Stimulated activated CD8-positive, alpha-beta memory T cell treated with anti-CD3 and anti-CD28 coated beads, Interleukin-7, amount 100 ng/mL, for 4 hours (primary cell): ENCODE data around the gene SPINK1.
A peak's percentile ranks its signal among the peaks of the same experiment; 100 is the strongest.
"Not testable (repeated sequence)": the region's sequence is repeated elsewhere in the genome, so short reads cannot be mapped to it uniquely, and the experiment has no call there.

Experiments
- DNase-seq, 2 donors: peaks; one replicate each; pipeline ENCODE4 v3.0.0-alpha.2; 2020; ENCODE audit warnings: low read depth in 2 of 2

The SPINK1 gene

DNA sequence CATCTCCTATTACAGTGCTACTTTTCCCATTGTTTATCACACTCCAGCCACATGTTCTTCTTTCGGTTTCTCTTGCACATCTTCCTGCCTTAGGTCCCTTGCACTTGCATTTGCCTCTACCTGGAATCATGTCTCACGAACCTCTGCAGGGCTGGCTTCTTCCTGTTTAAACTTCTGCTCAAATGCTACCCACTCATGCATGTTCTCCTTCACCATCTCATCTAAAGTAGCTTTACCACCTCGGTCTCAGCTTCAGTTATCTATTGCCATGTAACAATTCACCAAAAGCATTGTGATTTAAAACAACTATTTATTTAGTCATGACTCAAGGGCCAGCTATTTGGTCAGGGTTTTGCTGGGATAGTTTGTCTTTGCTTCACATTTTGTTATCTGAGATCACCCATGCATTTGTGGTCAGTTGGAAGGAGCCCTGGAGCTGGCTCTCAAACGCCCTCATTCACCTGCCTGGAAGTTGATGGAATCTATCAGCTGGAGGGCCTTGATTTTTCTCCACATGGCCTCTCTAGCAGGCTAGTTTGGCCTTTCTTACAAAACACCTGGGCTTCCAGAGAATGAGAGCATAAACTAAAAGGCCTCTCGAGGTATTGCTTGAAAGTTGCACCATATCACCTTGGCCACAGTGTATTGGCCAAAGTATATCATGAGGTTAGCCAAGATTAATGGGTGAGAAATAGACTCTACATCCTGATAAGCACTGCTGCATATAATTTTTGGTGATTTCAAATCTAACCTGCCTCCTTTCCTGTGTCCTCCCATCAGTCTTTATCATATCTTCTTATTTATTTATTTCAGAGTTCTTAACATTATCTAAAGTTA is 21.4 kb downstream of the SPINK1 start:
- DNase-seq = no peak

DNA sequence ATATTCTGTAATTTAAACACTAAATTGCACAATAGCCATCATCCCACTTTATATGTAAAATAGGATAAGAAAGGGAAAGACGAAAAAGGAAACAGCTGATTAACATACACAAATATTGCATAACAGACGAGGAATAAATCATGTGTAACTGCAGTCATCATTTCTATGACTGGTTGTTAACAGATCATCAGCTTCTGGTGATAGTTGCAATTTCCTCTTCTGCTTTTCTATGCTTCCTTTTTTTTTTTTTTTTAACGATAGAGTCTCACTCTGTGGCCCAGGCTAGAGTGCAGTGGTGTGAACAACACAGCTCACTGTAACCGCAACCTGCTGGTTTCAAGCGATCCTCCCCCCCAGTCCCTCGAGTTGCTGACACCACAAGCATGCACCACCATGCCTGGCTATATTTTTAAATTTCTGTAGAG is 26.4 kb downstream of the SPINK1 start:
- peak; percentile 24 to 36 for DNase-seq

DNA sequence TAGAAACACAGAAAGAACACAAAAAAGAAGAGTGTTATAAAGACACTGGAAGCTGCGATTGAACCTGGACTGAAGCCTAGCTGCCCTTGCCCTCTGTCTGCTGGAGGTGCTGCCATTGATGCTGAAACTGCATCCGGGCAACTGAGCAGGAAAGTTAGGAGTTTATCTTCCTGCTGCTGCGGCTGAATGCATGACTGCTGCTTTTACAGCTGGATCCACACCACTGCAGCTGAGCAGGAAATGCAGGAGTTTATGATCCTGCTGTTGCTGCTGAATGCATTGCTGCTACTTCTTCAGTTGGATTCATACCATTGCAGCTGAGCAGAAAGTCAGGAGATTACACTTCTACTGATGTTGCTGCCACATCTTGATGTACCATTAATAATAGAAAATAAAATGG is 27.1 kb downstream of the SPINK1 start:
- DNase-seq = no peak

DNA sequence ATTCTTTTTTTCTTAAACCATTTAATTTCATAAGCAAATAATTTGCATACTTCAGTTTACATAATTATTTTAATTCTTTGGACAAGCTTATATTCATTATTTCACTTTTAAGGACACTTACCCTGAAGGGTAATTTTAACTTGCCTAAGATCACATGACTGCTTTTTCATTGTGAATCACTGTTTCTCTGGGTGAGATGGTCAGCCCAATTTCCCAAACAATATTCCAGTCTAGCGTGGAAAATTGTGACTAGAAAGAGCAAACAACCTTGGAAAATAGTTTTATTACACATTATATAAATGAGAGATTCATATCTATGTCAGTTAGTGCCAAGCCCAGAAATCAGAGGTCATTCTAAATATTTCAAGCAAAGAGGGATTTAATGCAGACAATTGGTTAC is 27.5 kb downstream of the SPINK1 start:
- no peak for DNase-seq

DNA sequence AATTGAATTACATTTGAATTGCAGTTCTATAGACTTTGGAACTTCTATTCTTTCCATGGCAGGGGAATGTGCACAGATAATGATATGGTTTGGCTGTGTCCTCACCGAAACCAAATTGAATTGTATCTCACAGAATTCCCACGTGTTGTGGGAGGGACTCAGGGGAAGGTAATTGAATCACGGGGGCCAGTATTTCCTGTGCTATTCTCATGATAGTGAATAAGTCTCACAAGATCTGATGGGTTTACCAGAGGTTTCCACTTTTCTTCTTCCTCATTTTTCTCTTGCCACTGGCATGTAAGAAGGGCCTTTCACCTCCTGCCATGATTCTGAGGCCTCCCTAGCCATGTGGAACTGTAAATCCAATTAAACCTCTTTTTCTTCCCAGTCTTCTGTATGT is 28.3 kb downstream of the SPINK1 start:
- DNase-seq = not testable (repeated sequence)

DNA sequence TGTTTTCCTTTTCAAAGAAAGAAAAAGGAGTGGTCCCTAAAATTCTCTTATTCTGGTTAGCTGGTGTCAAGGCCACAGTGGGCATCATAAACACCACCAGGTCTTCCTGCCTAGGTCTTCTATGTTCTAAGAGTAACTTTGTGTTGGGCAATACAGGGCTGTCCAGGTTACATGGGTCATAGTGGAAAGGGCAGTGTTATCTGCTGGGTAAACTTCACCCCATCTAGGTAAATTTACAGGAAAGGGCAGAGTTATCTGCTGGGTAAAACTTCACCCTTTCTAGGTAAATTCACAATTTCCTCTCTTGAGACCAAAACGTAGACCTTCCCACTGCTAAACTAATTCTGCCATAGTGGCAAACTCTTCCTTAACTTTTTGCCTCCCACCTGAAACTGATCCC is 30.0 kb downstream of the SPINK1 start:
- DNase-seq = no peak

DNA sequence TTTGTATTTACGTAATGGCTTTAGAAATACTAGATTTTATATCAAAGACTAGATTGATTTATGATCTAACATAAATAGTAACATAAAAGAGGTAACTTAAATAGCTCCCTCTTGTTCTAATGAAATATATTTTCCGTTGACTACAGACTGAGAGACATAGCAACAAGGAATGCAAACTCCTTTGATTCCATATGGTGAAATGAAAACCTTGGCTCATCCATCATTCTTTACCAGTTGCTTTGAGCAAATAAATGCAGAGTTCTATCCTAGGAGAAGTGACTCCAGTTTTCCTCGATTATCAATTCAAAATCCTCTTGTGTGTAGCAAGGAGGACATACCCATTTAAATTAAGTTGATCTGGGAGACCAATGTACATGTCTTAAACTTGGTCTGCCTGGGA is 31.0 kb downstream of the SPINK1 start:
- no peak for DNase-seq

DNA sequence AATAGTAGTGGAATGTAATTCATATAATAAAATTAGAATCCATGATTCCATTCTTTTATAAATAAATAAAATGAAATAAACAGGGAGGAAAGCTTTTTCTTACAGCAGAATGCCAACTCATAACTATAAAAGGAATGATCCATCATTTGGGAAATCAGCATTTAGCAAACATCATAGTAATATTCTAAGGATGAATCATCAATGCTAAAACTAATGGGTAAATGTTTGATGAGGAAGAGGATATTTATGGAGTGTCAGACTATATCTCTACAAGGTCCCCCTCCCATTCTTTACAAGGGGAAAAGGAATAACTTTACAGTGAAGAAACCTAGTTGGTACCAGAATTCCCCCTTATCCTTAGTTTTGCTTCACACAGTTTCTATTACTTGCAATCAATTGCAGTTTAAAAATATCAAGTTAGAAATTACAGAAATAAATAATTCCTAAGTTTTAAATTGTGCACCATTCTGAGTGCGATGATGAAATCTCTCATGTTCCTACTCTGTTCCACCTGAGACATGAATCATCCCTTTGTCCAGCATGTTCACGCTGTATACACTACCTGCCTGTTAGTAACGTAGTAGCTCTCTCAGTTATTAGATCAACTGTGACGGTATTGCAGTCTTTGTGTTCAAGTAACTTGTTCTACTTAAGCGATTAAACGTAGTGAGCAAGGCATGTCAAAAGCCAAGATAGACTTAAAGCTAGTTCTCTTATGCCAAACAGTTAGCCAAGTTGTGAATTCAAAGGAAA is 34.7 kb downstream of the SPINK1 start:
- DNase-seq = no peak

DNA sequence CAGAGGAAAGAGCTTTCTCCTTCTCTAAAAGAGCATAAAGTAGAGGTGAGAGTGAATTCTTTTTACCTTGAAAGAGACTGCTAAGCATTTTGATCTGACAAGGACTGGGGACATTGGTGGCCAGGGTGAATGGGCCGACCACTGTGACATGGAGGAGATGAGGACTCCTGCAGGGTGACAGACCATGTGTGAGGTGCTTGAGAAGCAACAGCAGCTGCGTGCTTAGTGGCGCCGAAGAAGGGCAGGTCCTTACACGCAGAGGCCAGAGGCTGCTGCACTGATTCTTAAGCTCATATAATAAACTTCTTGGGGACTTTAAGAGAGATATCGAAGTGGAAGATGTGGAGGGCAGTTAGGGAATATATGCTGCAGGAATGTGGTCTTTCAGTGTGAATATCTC is 40.3 kb downstream of the SPINK1 start:
- DNase-seq = no peak

DNA sequence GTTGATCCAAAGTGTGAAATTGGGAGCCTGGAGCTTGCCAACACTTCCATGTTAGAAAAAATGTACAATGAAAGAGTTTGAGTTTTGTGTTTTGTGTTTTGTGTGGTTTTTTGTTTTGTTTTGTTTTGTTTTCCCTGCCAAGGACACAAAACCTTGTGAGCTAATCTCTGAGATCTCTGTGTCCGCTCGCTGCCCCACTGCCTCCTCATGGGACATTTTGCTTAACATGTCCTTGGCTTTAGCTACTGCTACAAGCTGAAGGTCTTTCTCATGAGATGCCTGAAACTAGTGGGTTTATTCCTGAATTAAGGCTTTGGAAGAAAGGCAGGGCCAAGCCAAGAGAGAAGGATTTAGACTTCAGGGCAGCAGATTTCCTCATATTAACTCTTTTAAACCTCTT is 41.7 kb downstream of the SPINK1 start:
- no peak for DNase-seq

DNA sequence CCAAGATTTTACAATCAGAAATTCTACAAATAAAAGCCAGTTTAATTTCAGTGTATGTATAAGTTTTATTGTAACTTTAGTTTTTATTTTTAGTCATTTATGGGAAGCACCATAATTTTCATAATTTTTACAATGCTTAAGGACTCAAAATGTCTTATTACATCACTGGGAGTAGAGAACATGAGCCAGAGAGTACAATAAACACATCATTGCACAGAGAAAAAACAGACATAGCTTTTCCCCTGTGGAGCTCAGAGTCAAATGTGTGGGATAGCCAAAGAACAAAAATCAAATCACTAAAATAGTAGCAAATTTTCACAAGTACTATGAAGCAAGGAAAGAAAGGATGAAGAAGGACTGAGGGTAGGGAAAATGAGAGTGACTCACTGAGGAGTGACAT is 43.4 kb downstream of the SPINK1 start:
- DNase-seq = no peak

DNA sequence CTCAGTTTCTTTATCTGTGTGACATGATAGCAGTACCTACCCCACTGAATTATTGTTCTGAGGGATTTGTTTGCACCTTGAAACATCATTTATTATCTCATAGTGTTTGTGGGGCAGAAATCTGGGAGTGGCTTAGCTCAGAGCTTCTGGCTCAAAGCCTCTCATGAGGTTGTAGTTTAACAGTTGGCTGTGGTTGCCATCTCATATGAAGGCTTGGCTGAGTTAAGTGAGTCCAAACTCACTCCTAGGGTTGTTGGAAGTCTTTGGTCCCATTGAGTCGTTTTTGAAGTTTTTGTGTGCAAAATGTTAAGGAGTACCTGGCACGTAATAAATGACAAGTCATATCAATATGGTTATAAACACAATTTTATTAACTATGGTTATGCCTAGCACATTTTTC is 45.3 kb downstream of the SPINK1 start:
- no peak for DNase-seq

DNA sequence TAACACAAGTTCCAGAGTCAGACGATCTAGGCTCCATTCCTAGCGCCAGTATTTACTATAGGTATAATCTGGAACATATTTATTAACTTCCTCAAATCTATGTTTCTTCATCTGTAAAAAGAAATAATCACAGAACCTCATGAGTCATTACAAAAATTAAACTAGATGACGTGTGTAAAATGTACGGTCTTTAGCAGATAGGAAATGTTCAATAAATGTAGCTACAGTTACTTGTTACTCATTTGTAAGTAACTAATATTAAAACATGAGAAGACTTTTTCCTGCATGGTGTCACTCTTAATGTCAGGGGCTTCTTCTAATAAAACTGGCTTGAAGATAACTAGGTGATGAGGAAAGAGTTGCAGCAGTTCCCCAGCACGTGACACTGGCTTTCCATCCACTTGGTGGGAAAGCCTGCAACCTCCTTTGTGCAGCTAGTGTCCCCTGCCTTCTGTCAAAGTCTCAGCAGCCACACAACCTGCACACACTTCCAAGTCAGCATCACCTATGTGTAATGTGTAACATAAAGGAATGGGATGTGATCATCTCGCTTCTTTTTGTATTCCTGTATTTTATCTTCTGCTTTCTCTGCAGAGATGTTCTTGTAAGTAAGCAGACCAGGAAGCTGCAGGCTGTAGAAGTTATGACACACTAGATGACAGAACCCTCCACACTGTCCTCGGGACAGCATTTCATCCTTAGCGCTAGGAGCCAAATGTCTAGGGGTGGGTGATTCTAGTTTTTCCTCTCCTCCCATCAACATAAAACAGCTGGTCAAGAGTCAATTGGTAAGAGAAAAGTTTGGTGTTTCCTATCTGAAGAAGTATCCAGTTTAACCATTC is 47.1 kb downstream of the SPINK1 start:
- no peak for DNase-seq

DNA sequence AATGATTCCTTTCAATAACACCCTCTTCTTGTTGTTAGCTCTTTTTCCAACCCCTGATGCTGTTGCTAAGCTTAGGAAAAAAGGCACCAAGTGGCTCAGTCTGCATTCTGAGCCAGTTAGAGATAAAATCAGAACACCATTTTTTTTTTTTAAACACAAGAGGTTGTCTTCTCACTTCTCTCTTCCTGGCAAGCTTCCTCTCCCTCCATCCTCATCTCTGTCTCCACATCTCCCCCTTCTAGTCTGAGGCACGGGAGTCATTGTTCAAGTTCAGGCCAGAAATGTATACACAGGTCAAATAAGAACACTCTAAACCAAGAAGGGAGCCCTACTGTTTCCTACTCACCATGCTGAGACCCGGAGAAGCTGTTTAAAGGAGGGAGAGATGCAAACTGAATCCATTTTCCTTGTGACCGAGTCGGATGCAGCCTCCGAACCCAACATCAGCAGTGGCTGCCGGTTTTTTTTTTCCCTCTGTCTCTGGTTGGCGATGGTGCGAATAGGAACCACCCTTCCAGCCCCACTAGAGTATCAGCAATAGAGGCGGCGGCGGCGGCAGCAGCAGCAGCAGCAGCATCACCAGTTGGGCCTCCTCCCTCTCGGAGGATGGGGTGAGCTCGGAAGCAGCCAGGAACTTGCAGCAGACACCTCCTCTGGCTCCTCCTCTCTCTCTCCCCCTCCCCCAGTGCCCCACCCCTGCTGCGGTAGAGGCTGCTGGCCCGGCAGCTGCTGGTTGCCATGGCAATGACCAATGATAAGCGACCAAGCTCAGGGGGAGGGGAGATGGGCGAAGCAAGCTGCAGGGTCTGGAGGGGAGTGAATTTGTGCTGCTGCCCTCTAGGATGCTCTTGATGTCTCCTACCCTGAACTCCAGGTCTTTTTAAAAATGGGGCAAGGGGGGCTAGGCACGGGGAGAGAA is 49.1 kb downstream of the SPINK1 start, which contains the start of gene JAKMIP2:
Gene JAKMIP2 (minus strand): TSS at position 619 of the 919 bp plus-strand sequence. CDS start 110,922 bp downstream, outside the sequence.
- DNase-seq = peak; percentile 73 to 83

DNA sequence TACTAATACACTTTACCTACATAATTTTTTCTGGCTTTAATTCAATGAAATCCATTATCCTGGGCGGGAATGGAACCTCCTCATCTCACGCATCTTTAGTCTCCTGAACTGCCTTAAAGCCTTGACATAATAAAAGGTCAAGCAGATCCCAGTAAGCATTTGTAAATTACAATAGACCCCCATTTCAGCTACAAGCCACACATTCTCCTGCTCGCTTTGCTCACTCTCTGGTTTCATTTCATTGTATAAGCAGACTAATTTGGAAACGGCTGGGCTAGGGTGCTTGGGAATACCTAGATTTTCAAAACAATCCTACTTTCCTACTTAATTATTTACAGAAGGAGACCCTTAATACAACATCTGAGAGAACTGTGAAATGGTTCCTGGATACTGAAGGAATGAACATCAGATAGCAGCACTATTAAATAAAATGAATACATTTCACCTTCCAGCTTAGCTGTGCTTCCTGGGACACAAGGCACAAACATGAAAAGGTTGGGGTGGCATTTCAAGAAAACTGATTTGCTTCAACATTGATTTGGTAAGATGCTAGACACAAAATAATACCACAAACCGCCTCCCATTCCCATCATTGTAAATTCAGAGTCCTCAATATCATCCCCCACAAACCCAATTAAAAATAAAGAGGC is 50.4 kb downstream of the SPINK1 start:
- DNase-seq = no peak

DNA sequence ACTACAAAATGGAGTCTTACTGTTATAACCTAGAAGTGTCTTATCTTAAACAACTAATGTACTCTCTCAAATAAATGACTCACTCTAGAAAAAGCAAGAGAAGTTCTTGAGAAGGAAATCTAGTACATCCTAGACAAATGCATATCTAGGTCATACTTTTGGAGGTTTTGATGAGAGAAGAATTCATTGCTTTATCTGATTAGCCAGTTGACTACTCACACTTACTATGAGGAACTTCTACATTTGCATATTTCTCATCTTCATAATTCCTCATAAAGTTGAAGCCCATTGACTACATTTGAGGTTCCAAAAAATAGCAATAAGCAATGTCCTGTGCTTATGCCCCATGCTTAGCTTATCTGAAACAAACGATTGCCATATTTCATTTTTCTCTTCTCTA is 51.8 kb downstream of the SPINK1 start:
- DNase-seq = no peak

DNA sequence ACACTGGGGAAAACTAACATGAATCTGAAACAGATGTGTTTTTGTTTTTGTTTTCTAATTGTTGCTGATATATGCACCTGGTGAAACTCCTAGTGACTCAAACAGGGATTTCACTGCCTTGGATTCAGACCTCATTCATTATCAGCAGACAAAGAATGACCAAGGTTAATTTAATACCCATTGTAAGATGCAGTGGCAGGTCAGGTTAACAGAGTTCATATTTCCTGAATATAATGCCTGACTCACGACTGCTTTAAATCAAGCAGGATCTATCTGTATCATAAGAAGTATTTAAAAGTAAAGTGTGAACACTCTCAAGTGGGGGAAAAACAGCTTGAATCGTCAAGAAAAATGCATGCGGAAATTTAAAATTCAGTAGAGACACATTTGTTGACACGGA is 54.5 kb downstream of the SPINK1 start:
- DNase-seq = no peak
